GM12865 (cell line): Measurements from ENCODE around the gene TET3.

Source experiments
- DNase-seq: peaks from one replicate; pipeline ENCODE4 v3.0.0; 2010; ENCODE audit warnings: low read depth
- H3K4me3 ChIP-seq: 2 replicates; pipeline ENCODE4 v1.5.1; 2011; ENCODE audit warnings: mild to moderate bottlenecking, low read depth, low read length, control low read depth
- CTCF ChIP-seq: IDR thresholded peaks from 2 replicates; pipeline ENCODE4 v1.5.1; 2011; ENCODE audit warnings: low read length, control low read depth, low read depth, inconsistent platforms; ENCODE audit not compliant: insufficient read depth; ENCODE audit errors: missing control alignments

Gene TET3

GRCh38 chr2:73986085-73986681, 1.5 kb downstream of the TET3 start:
- TF ChIP-seq CTCF = no peak
- peak overlapping the region; percentile 82 for H3K4me3 ChIP-seq
- DNase-seq = peak; percentile 58

DNA sequence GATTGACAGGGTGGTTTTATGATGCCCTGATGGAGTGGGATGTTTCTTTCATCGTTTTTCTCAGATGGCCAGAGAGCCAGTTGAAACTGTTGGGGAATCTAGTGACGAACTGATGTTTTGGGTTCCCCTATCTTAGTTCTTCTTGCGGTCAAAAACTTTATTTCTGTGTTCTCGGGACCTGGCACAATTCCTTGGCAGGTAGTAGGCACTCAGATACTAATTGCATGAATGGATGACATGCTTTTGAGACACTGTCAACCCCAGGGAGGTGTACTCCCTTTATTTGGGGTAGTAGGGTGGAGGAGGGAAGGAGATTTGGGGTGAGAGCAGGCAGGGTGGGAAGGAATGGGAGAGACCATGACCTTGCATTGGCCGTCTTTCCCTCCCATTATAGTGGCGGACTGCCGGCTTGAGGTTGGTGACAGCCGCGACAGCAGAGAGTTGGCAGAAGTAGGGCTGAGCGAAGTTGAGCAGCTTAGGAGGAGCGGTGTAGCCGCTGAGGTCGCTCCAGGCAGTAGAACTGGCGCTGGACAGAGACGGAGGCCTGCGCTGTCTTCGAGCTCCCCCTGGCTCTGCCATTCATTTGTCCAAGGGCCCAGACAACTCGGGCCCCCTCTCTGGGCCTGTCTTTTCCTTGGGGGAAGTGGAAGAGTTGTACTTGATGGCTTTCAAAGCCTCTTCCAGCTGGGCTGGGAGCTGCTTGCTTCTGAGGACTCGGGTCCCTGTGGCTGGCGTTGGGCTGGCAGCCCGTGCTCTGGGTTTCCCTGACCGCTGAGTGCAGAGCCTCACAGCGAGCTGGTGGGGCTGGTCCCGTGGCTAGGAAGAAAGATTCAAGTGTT, 2.6 kb downstream of the TET3 start:
- TF ChIP-seq CTCF = peak; percentile 15
- peak; percentile 69 for DNase-seq
- H3K4me3 ChIP-seq = peak overlapping the region; percentile 82

- no peak for DNase-seq
- H3K4me3 ChIP-seq = peak overlapping the region; percentile 82
- no peak for TF ChIP-seq CTCF
Measured at GRCh38 chr2:73987948-73988700, 3.4 kb downstream of the TET3 start.

- TF ChIP-seq CTCF = no peak
- no peak overlapping the region for H3K4me3 ChIP-seq
- no peak for DNase-seq
Measured at GRCh38 chr2:73989972-73990371, 5.3 kb downstream of the TET3 start.

DNA sequence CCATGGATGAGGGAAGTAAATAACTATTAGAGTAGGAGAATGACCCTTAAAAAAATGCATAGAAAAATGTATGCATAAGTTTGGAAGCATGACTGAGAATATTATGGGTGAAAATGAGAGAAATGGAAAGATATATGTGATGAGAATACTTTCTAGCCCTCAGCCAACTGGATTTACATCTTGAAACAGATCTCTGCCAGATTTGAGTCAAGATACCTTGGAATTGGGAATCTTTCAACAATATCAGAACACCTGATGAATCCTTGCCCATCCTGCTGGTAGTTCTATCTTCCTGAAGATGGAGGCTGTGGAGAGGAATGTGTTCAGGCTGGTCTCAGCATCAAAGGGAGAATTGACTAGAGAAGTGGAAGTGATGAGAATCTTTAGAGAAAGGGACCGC, 5.8 kb downstream of the TET3 start:
- TF ChIP-seq CTCF = no peak
- no peak overlapping the region for H3K4me3 ChIP-seq
- no peak for DNase-seq

GRCh38 chr2:73992036-73992435, 7.3 kb downstream of the TET3 start:
- no peak for TF ChIP-seq CTCF
- DNase-seq = no peak
- H3K4me3 ChIP-seq = no peak overlapping the region
